Activated naive CD4-positive, alpha-beta T cell treated with anti-CD3 and anti-CD28 coated beads, Interleukin-2, amount 50 U/mL, for 24 hours (primary cell): Measurements from ENCODE around the gene STXBP6.

Experiments used
- H3K27ac Mint-ChIP-seq: one replicate; pipeline ENCODE4 v1.8.0; 2021; ENCODE audit warnings: mild to moderate bottlenecking, mixed read lengths
- H3K27me3 Mint-ChIP-seq: one replicate; pipeline ENCODE4 v1.8.0; 2021; ENCODE audit warnings: mixed read lengths
- H3K36me3 Mint-ChIP-seq: one replicate; pipeline ENCODE4 v1.8.0; 2021; ENCODE audit warnings: mixed read lengths
- H3K4me1 Mint-ChIP-seq: one replicate; pipeline ENCODE4 v1.8.0; 2021; ENCODE audit warnings: mixed read lengths
- H3K4me3 Mint-ChIP-seq: one replicate; pipeline ENCODE4 v1.8.0; 2021; ENCODE audit warnings: mild to moderate bottlenecking, mixed read lengths
- H3K9me3 Mint-ChIP-seq: one replicate; pipeline ENCODE4 v1.8.0; 2021; ENCODE audit warnings: mixed read lengths

The STXBP6 gene

DNA sequence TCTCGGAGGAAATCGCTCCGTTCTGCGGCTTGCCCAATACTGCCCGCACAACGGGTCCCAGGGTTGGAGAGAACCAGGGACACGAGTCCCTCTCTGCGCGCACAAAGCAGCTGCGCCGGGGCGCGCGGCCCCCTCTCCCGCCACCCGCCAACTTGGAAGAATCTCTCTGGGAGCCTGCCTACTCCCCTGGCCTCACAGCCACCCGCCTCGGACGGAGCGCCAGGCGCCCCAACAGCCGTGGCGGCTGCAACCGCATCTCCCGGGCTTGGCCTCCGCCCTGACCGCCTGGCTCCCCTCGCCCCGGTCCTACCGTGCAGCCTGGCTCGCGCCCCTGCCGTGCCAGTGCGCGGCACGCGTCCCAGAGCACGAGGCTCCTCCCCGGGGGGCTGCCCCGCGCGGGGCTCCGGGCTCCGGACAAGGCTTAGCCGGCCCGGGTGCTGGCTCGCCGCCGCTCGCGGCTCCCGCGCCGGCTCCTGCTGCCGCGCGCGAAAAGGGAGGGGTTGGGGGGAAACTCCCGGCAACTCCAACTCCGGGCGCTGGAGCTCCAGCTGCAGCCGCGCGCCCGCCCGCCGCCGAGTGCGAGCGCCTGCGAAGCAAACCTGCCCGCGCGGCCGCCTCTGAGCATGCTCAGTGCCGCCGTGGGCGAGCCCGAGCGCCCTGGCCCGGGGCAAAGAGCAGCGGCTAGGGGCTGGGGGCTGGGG lies at the start of gene STXBP6:
Gene STXBP6 (minus strand): TSS at position 580 of the 701 bp plus-strand sequence. CDS start 75,329 bp downstream, outside the sequence.
- H3K27ac Mint-ChIP-seq = no peak within 1 kb of the TSS
- H3K9me3 Mint-ChIP-seq = no peaks in the 10 kb centered on the region
- no peaks in the 10 kb centered on the region for H3K36me3 Mint-ChIP-seq
- peaks cover 35% of the 10 kb centered on the region for H3K27me3 Mint-ChIP-seq
- peak within 1 kb of the TSS; percentile 69 for H3K4me3 Mint-ChIP-seq
- H3K4me1 Mint-ChIP-seq = peaks cover 7% of the 10 kb centered on the region

DNA sequence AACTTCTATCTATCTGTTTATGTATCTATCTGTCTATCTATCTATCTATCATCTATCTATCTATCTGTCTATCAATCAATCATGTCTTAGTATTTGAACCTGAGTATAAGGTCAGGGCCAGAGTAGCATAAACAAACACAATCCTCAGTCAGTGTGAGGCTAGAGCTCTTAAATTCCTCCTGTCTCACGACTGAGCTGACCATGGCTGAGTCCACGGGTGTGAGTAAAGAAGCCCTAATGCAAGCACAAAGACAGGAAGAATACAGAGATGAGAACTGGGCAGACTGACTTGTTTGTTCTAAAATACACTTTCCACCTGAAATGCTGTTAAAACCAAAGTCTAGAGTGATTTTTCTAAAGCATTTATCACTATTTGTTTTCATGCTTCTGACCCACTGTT lies 47.2 kb upstream of the STXBP6 start:
- Mint-ChIP-seq H3K27ac (no peak overlapping the region), H3K36me3 (no peaks in the 10 kb centered on the region), H3K9me3 (peaks cover 4% of the 10 kb centered on the region), H3K27me3 (peaks cover 14% of the 10 kb centered on the region), H3K4me1 (no peaks in the 10 kb centered on the region), H3K4me3 (no peak overlapping the region)

DNA sequence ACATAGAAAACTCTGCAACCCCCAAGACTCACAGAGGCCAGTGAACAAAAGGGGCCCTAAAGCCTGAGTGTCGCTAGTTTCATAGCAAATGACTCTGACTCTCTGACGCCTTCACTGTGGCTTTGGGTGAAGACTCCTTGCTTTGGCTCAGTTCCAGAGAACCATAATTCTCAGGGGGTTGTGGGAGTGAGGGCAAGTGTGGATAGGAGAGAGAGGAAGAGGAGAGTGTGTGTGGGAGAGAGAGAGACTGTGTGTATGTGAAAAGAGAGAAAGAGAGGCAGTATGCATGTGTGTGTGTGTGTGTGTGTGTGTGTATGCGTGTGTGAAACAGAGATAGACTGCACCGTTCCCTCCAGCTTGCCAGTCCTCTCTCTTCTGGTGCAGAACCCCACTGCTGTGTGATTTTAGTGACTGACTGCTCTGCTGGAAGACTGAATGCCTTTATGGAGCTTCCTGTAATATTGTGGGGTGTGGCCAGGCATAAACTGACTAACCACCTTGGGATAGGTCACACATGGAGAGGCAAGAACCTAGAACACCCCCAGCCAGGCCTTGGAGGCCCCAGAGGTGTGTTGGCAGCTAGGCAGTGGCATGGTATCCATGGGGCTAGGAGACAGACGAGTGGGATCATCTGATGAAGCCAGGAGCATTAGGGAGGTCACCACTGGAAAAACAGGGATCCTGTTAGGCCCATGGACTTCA lies 45.9 kb upstream of the STXBP6 start:
- no peak overlapping the region for H3K4me3 Mint-ChIP-seq
- no peaks in the 10 kb centered on the region for H3K36me3 Mint-ChIP-seq
- H3K4me1 Mint-ChIP-seq = no peaks in the 10 kb centered on the region
- peaks cover 18% of the 10 kb centered on the region for H3K27me3 Mint-ChIP-seq
- H3K9me3 Mint-ChIP-seq = peaks cover 4% of the 10 kb centered on the region
- H3K27ac Mint-ChIP-seq = no peak overlapping the region

DNA sequence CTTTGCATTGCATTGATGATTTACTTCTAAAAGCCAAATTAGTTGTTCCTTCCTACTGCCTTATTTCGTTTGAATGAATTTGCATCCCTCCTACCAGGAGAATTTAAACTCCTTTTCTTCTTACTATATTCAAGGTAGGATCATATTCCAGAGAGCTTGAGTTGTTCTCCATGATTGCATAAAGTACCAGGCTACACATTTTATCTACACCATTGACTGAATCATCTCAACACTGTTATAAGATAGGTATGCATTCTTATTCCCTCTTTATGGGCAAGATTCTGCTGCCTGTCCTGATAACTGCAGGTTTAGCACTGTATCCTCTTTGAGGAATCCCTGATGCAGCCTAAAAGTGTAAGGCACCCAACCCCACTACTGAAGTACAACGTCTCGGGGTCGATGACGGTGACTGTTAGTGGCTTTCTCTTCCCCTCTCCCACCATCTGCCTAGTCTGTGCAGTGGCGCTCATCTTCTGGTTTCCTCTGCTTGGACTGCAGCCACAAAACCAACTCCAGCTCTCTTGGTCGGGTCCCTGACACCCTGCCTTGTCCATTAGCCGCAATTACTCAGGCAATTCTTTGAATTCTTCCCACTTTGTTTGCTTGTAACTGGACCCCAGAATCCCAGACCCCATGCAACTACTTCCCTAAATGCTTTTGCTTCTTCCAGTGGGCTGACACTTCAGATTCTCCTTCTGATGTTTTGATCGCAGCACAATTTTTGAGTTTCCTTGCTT lies 44.4 kb upstream of the STXBP6 start:
- Mint-ChIP-seq H3K36me3 (no peaks in the 10 kb centered on the region), H3K4me3 (no peak overlapping the region), H3K4me1 (no peaks in the 10 kb centered on the region), H3K27ac (no peak overlapping the region), H3K9me3 (no peaks in the 10 kb centered on the region), H3K27me3 (peaks cover 23% of the 10 kb centered on the region)

DNA sequence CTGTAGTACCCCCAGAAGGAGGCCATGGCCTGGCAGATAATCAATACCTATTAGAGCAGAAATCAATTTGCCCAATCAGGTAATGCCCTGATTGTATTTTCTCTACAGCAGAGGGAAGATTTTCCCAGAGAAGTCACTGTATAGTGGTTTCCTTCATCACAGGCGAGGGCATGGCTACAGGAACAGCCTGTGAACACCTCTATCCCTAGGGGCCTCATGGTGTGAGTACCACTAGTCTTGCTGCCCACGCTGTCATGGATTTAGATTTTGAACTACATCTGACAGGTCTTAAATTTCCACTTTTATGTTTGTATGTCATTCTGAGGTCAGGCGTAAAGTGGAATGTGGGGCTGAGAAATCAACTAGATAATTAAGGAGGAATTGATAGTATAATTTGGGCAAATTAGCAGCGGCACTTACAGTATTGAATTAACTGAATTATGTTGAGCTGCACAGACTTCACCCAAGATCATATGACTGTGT lies 42.4 kb upstream of the STXBP6 start:
- Mint-ChIP-seq H3K27ac (no peak overlapping the region), H3K4me3 (no peak overlapping the region), H3K36me3 (no peaks in the 10 kb centered on the region), H3K4me1 (no peaks in the 10 kb centered on the region), H3K27me3 (peaks cover 25% of the 10 kb centered on the region), H3K9me3 (no peaks in the 10 kb centered on the region)

DNA sequence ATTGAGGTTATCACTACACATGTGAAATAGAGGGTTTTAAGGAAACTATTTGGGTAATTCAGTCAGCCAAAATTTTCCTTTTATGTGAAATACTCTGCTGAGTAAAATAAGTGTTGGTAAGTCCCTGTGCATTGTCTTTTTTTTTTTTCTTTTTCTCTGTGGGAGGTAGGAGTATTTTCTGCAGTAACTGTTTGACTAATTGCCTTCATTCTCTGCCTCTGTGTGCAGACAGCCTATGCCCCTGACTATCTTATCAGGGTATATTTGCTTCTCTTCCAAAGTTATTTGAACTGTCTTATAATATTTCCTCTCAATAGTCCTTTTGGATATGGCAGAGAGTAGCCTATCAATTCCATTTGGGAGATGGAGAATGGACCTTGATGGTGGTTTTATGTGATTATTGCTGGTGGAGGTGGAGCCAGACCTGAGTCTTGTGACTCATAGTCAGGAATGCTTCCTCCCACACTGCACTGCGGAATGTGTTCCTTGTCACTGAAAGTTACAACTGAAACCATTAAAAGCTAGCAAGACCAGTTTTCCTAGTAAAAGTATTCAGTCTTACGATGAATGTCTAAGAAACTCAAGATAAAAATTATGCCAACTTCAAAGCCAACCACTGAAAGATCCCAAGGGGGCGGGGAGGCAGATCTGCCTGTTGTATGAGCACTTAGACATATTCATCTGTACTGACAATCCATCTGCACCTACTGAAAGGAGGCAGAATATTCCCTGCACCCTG lies 40.9 kb upstream of the STXBP6 start:
- Mint-ChIP-seq H3K27me3 (peaks cover 24% of the 10 kb centered on the region), H3K4me1 (no peaks in the 10 kb centered on the region), H3K9me3 (no peaks in the 10 kb centered on the region), H3K27ac (no peak overlapping the region), H3K4me3 (no peak overlapping the region), H3K36me3 (no peaks in the 10 kb centered on the region)

DNA sequence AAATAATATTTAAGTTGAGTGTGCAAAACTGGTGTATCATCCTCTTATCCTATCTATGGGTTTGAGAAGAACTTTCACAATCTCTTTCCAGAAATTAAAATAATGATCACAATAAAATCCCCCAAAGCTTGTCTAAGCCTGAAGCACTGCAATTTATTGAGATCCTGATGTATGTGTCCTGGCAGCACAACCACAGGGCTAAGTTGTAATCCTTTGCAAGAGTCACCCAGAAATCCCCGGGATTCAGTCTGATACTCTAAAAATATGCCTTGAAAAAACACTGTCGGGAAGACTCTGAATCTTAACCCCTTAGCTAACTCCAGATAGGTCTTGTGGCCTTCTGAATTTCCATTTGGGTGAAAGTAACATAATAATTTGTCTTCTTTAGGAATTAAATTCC lies 40.3 kb upstream of the STXBP6 start:
- H3K4me1 Mint-ChIP-seq = no peaks in the 10 kb centered on the region
- no peaks in the 10 kb centered on the region for H3K36me3 Mint-ChIP-seq
- H3K9me3 Mint-ChIP-seq = no peaks in the 10 kb centered on the region
- H3K4me3 Mint-ChIP-seq = no peak overlapping the region
- H3K27me3 Mint-ChIP-seq = peaks cover 20% of the 10 kb centered on the region
- no peak overlapping the region for H3K27ac Mint-ChIP-seq

DNA sequence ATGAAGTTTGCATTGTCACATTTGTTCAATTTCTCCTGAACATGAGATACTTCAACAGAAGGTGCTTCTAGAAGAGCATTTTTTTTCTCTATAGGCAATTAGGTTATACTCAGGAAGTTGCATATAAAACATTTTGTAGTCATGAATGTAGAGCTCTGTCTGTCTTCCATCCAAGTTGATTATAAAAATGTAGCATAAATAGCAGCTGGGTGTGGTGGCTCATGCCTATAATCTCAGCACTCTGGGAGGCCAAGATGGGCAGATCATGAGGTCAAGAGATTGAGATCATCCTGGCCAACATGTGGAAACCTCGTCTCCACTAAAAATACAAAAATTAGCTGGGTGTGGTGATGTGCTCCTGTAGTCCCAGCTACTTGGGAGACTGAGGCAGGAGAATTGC lies 39.5 kb upstream of the STXBP6 start:
- no peaks in the 10 kb centered on the region for H3K9me3 Mint-ChIP-seq
- H3K4me3 Mint-ChIP-seq = no peak overlapping the region
- H3K27ac Mint-ChIP-seq = no peak overlapping the region
- no peaks in the 10 kb centered on the region for H3K4me1 Mint-ChIP-seq
- peaks cover 16% of the 10 kb centered on the region for H3K27me3 Mint-ChIP-seq
- H3K36me3 Mint-ChIP-seq = no peaks in the 10 kb centered on the region

DNA sequence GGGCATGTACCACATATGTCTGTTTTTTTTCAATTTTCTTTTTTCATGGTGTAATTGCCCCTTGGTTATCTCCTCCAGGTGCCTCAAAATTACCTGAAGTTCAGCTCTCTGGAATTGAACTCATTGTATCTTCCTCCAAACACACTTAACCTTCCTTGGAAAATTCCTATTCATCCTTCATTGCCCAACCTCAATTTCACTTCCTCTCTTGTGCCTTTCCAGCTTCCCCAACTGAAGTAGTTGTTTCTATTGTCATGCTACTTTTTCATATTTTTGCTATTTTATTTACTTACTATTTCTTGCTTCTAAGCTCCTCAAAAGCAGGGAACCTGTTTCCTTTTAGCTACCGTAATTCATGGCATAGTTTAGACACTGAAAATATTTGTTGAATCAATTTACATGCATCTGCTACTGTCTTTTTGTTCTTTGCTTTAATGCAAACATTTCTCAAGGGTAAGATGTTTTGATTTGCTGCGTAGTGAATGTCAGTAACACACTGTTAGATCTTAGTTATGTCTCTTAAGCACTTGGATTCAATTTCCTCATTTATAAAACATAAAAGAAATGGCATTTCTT lies 37.0 kb upstream of the STXBP6 start:
- Mint-ChIP-seq H3K36me3 (no peaks in the 10 kb centered on the region), H3K27me3 (peaks cover 25% of the 10 kb centered on the region), H3K4me3 (no peak overlapping the region), H3K27ac (no peak overlapping the region), H3K4me1 (no peaks in the 10 kb centered on the region), H3K9me3 (no peaks in the 10 kb centered on the region)

DNA sequence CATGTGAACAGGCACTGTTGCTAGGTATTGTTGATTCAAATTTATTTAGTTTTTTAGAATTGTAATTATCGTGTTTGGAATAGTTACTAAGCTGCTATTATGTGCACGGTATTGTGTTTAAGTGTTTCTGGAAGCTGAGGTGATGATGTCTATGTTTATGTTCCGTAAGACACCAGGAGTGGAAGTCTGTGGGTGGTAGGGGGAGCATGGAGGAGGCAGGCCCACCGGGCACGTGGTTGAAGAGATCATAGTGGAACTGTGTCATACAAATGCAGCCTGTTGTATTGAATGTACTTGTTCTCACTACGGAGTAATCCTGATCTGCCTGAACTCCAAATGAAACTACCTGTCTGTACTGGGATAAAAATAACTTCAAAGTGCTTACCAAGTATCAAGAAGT lies 36.1 kb upstream of the STXBP6 start:
- Mint-ChIP-seq H3K36me3 (no peaks in the 10 kb centered on the region), H3K27ac (no peak overlapping the region), H3K4me1 (no peaks in the 10 kb centered on the region), H3K9me3 (no peaks in the 10 kb centered on the region), H3K27me3 (peaks cover 26% of the 10 kb centered on the region), H3K4me3 (no peak overlapping the region)

DNA sequence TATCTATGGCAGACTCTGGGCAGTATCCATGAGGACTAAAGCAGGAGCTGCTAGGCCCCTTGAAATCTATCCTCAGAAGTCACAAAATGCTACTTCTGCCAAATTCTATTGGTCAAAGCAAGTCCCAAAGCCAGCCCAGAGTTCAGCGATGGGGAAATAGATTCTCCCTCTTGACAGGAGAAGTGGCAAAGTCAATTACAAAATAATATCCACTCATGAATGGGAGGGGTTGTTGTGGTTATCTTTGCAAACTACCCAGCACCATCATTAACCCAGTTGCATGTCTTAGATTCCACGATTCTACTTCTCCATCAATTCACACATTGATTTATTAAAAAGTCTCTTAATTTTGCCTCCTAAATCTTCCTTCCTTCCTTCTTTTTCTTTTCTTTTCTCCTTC lies 30.7 kb upstream of the STXBP6 start:
- H3K4me1 Mint-ChIP-seq = no peaks in the 10 kb centered on the region
- H3K27ac Mint-ChIP-seq = no peak overlapping the region
- H3K27me3 Mint-ChIP-seq = peaks cover 17% of the 10 kb centered on the region
- no peak overlapping the region for H3K4me3 Mint-ChIP-seq
- no peaks in the 10 kb centered on the region for H3K9me3 Mint-ChIP-seq
- no peaks in the 10 kb centered on the region for H3K36me3 Mint-ChIP-seq

DNA sequence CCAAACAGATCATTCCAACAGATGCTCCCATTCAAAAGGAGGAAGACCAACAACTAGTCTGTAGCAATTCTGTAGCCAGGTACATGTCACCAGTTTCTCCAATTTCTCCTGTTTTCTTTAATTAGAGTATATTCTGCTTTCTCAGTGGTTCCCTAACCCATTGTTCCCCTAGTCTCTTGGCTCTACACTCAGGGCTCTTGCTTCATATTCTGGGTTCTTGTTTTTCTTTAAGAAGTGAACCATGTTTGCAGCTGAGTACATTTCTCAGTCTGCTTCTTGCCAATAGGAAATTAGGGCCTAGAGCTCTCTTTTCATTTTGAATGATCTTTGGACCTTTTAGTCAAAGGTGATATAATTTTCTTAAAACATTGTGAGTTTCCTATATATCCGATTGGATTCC lies 29.4 kb upstream of the STXBP6 start:
- Mint-ChIP-seq H3K9me3 (no peaks in the 10 kb centered on the region), H3K27ac (no peak overlapping the region), H3K4me3 (no peak overlapping the region), H3K36me3 (no peaks in the 10 kb centered on the region), H3K4me1 (no peaks in the 10 kb centered on the region), H3K27me3 (peaks cover 19% of the 10 kb centered on the region)

DNA sequence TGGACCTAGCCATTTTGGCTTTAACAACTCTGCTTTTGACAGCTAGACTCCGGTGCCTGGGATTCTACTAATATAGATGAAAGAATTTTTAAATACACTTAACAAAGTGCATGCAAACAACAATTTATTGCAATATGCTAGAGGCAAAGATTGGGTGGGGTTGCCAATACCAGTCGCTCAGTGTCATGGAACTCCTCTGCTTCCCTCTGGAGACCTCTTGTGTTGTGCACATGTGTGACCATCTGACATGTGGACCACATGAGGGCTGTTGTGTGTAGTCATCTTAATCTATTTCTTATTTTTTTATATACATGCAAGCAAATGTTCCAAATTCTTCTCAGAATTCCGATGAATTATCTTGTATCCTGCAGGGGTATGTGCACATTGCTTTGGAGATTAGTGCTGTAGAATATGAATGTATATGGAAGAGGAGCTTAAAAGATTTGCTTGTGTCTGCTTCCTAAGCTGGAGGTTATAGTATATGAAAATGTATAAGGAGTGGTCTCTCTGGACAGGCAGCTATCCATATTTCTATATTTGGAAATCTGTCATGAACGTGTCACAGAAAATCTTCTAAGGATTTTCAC lies 24.2 kb upstream of the STXBP6 start:
- H3K27me3 Mint-ChIP-seq = peaks cover 11% of the 10 kb centered on the region
- H3K9me3 Mint-ChIP-seq = no peaks in the 10 kb centered on the region
- no peaks in the 10 kb centered on the region for H3K4me1 Mint-ChIP-seq
- no peak overlapping the region for H3K4me3 Mint-ChIP-seq
- no peaks in the 10 kb centered on the region for H3K36me3 Mint-ChIP-seq
- no peak overlapping the region for H3K27ac Mint-ChIP-seq

DNA sequence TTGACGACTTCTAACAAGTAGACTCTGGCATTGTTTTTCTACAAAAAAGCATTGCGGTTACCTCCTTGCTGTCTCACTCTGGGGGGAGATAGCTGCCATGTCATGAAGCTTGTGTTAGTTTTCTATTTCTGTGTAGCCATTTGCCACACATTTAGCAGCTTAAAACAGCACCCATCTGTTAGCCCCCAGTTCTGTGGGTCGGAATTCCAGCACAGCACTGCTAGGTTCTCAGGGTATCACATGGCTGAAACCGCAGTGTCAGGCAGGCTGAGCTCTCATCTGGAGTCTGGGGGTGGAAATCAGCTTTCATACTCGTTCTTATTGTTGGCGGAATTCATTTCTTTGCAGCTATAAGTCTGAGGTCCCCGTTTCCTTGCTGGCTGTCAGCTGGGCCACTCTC lies 19.9 kb upstream of the STXBP6 start:
- no peaks in the 10 kb centered on the region for H3K4me1 Mint-ChIP-seq
- no peaks in the 10 kb centered on the region for H3K9me3 Mint-ChIP-seq
- H3K4me3 Mint-ChIP-seq = no peak overlapping the region
- H3K27ac Mint-ChIP-seq = no peak overlapping the region
- peaks cover 12% of the 10 kb centered on the region for H3K27me3 Mint-ChIP-seq
- no peaks in the 10 kb centered on the region for H3K36me3 Mint-ChIP-seq

DNA sequence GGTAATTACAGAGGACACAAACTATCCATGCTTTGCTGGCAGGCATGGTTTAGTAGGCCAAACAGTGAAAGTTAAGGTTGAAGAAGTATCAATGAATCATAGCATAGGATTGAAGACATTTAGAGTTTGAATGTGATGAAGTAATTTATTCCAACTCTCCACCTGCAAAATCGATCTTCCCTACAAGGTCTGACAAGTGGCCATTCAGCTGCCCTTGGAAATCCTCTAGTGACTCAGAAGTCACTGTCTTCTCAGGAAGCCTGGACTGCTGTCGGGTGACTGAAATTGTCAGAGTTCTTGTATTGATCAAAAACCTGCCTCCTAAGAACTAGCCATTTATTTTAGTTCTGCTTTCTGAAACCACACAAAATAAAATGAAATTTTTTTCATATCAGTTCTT lies 17.7 kb upstream of the STXBP6 start:
- Mint-ChIP-seq H3K9me3 (no peaks in the 10 kb centered on the region), H3K4me1 (no peaks in the 10 kb centered on the region), H3K27me3 (peaks cover 16% of the 10 kb centered on the region), H3K36me3 (no peaks in the 10 kb centered on the region), H3K4me3 (no peak overlapping the region), H3K27ac (no peak overlapping the region)
